HG03175 (cell line): ENCODE data around the gene KLHL26.
"Not testable (repeated sequence)": the region's sequence is repeated elsewhere in the genome, so short reads cannot be mapped to it uniquely, and the experiment has no call there.

ENCODE experiments used
- ATAC-seq: cut with Tn5 transposase; IDR thresholded peaks from one replicate; pipeline ENCODE4 v1.9.1; 2021; ENCODE audit warnings: mild to moderate bottlenecking, moderate library complexity; ENCODE audit not compliant: unreplicated experiment

Gene KLHL26

DNA sequence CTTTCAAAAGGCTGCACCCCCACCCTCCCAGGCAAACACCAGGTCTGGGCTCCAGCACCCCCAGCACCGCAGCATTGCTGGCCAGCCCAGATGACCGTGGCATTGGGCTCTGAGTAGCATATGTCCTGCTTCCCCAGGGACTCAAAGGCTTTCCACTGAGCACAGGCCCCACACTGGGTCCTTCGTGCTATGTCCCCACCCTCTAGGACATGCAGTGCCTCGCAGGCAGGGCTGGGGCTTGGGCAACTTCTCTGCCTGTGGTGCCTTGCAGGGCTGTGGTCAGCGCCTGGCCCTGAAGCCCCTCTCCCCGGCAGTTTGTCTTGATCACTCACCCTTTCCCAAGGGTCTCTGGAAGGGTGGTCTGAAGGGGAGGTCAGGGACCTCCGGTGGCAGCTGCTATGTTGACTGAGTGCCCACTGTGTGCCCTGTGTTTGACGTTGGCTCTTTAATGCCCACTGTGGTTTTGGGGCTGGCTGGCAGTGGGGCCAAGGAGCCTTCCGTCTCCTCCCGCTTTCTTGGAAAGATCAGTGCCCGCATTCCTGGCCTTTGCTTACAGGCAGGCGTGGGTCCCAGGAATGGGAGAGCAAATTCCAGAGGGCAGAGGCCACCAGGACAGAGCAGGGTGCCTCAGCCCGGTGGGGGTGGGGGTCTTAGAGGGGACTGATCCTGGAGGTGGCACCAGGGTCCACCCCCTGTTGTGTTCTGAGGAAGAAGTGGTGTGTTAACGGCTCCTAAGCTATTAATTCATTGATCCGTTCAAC lies 26.3 kb downstream of the KLHL26 start:
- no peak for ATAC-seq

GRCh38 chr19:18663940-18664530 lies 27.2 kb downstream of the KLHL26 start:
- ATAC-seq = no peak

- ATAC-seq = no peak
Measured at GRCh38 chr19:18665771-18666202, 29.0 kb downstream of the KLHL26 start.

DNA sequence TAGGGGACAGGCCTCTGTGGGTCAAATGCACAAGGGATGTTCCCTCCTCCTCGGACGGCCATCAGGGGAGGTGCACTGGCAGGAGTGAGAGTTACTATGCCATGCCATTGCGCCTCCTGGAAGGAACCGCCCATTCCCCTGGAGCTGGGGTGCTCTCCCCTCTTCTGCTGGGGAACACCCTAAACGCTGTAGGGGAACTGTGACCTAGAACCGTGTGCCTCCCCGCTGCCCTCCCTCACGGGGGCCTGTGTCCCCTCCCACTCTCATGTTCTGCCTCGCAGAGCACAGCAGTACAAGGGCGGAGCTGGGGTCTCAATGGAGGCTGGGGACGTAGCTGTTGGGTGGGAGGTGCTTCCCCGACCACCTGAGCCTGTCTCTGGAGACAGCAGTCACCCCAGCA lies 29.5 kb downstream of the KLHL26 start:
- no peak for ATAC-seq

DNA sequence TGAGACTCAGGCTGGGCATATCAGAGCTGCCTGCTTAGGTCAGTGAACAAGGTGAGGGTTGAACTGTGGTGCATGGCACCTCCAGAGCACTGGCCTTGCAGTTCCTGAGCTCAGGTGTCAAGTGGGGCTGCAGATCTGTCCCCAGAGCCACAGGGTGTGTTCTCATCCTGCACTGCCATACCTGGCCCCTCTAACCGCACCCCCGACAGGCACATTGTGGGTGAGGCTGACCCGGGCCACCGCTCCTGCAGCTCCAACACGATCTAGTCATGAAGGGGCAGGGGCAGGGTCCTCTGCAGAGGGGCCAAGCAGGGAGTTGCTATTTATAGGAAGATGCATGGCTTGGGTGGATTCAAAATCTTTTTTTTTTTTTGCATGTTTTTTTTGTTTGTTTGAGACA lies 30.0 kb downstream of the KLHL26 start:
- ATAC-seq = no peak

DNA sequence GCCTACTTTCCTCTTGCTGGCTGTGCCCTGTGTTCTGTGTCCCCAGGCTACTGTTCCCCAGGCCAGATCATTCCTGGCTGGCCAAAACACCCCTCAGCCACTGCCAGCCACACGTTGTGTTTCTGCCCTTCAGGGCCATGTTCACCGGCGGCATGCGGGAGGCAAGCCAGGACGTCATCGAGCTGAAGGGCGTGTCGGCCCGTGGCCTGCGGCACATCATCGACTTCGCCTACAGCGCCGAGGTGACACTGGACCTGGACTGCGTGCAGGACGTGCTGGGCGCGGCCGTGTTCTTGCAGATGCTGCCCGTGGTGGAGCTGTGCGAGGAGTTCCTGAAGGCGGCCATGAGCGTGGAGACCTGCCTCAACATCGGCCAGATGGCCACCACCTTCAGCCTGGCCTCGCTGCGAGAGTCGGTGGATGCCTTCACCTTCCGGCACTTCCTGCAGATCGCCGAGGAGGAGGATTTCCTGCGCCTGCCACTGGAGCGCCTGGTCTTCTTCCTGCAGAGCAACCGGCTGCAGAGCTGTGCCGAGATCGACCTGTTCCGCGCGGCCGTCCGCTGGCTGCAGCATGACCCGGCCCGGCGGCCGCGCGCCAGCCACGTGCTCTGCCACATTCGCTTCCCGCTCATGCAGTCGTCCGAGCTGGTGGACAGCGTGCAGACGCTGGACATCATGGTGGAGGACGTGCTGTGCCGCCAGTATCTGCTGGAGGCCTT lies 30.9 kb downstream of the KLHL26 start:
- no peak for ATAC-seq

GRCh38 chr19:18668252-18668631 lies 31.4 kb downstream of the KLHL26 start:
- no peak for ATAC-seq

- ATAC-seq = no peak
Measured at GRCh38 chr19:18668744-18669523, 32.1 kb downstream of the KLHL26 start.

DNA sequence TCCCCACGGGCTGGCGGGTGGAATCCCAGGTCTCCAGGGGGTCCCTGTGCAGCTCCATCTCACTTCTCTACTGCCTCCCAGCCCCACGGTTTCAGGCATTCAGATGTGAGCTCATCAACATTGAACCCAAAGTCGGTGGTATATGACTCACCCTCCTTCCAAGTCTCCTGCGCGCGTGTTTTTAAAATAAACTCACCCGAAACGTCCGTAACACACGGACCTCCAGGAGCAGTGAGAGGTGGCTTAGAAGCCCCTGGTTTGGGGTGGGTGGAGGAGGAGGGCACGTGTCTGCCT lies 32.6 kb downstream of the KLHL26 start:
- ATAC-seq = no peak

DNA sequence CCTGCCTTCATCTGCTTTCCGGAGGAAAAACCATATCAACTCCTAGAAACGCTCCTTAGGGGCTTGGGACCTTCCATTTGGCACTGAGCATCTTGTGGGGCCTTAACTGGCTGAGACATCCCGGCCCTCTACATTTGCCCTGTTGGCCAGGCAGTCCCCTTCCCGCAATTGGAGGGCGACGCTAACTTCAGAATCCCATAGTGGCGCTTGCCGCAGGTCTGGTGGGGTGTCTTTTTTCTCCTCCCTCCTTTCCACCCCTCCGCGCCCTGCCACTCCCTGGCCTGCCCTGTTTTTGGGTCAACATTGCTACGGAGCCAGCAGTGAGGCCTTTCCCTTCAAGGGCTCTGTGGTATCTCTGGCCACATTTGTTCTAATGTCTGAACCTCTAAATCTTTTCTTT lies 33.1 kb downstream of the KLHL26 start:
- no peak for ATAC-seq

DNA sequence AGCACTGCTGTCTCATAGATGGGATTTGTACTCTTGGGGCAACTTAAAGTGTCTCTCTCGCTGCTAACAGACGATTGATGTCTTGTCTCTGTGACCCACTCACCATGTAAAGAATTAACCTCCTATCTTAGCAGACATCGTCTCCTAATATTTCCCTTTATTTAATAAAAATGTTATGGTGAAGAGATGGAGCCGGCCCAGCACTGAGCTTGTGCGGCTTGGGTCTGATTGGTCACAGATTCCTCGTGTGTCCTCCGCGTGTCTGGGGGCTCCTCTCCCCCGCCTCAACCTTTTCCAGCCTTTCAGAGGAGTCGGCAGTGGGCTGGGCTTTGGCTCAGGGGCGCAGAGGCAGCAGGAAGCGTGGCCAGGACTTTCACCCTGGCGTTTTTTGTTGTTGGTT lies 33.5 kb downstream of the KLHL26 start:
- ATAC-seq = no peak

DNA sequence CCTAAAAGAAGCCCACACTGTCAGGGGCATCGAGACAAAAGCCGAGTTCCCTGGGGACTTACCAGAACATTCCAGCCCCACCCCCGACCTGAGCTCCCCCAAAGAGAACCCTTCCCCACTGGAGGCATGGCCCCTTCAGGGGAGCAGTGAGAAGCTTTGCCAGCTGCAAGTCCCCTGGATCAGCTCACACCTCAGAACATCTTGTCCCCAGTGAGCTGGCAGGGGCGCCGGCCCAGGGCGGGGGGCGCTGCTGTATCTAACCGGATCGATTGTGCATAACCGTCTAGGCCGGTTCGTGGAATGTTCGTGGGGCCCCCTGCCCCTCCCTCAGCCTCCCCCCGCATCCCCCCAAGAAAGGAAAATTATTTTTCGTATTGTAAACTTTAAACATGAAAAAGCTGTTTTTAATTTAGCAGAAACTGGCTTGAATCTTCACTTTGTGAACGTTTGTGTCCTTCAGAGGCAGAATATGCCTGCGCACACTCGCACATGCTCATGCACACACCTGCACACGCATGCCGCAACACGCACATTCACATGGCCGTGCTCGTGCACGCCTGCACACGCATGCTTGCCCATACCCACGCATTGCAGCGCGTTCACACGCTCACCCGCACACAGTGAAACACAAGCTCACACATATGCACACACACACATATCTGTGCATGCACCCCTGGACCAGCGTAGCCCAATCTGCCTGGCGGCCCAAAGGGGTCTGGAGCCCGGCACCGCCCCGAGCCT lies 34.6 kb downstream of the KLHL26 start:
- no peak for ATAC-seq

DNA sequence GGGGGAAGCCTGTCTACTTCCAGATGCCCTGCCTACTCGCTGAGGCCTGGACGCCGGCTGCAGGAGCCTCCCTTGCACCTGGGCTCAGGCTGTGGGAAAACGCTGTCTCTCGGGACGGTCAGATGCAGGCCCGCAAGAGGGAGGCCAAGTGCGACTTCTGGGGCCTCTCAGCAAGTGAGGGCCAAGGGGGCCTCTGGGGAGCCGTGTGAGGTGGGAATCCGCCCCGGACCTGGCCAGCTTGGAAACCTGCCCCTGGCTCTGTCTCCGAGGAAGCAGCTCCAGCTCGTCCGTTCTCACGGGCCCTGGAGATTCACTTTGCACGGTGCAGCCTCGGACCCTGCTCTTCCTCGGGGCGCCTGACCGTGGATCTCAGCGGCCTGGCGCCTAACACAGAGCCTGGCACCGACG lies 35.2 kb downstream of the KLHL26 start:
- no peak for ATAC-seq

GRCh38 chr19:18672606-18673337 lies 35.9 kb downstream of the KLHL26 start:
- no peak for ATAC-seq

- no peak for ATAC-seq
Measured at GRCh38 chr19:18674616-18675015, 37.8 kb downstream of the KLHL26 start.

DNA sequence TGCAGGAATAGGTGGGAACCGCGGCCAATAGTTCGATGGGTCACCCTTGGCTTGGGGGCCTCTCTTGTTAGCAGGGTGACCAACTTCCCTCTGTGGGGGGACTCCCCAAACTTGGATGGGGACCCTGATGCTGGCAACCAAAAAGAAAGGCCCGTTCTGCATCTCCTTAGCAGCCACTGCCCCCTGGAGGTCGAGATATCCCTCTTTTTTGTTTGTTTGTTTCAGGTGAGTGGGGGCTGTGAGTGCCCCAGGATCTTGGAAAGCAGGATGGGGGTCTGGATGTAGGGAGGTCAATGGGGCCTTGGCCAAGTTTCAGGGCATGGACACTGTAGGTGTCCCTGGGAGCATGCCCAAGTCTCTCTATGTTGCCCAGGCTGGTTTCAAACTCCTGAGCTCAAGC lies 39.0 kb downstream of the KLHL26 start:
- no peak for ATAC-seq

DNA sequence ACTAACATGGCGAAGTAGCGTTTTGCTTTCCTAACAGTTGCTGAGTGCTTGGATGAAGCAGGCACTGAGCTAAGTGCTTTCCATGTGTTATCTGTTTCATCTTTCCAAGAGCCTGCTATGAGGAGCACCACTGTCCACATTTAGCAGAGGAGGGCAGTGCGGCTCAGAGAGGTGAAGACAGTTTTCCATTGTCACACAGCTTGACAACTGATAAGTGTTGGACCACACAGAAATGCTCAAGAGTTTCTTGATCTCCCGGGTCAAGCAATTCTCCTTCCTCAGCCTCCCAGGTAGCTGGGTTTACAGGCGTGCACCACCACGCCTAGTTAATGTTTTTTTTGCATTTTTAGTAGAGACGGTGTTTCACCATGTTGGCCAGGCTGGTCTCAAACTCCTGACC lies 39.9 kb downstream of the KLHL26 start:
- no peak for ATAC-seq

DNA sequence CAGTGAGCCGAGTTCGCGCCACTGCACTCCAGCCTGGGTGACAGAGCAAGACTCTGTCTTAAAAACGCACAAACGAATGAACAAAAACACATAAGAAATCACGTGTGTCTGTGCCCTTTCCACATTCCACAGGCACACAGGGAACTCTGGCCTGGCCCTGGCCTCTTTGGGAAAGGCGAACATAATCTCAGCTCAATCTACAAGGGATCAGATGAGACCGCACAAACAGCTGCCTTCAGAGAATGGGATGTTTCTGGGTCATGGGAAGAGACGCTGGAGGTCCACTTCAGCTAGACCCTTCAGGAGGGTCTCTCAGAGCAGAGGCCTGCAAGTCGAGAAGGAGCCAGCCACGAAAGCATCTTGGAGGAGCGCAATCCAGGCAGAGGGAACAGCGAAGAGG lies 40.3 kb downstream of the KLHL26 start:
- no peak for ATAC-seq

GRCh38 chr19:18680148-18680547 lies 43.3 kb downstream of the KLHL26 start:
- not testable (repeated sequence) for ATAC-seq

DNA sequence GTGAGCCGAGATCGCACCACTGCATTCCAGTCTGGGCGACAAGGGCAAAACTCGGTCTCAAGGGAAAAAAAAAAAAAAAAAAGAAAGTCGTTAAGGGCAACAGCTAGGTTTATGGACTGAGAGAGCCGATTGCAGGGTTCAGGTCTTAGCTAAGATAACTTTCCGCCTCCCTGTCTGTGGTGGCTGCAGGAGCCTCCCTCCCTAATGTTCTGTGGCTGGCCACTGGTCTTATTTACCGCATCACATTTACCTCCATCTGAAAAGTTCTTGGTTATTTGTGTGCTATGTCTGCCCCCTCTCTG lies 45.9 kb downstream of the KLHL26 start:
- ATAC-seq = no peak
